UCSD-AML1 (cell line): ENCODE data around the gene ZNF438.
A peak's percentile ranks its signal among the peaks of the same experiment; 100 is the strongest.
"Not testable (repeated sequence)": the region's sequence is repeated elsewhere in the genome, so short reads cannot be mapped to it uniquely, and the experiment has no call there.

ENCODE experiments used
- DNase-seq: peaks from one replicate; lab custom pipeline; 2025; ENCODE audit not compliant: unreplicated experiment; lab: John Stamatoyannopoulos, UW

Gene ZNF438, protein sequence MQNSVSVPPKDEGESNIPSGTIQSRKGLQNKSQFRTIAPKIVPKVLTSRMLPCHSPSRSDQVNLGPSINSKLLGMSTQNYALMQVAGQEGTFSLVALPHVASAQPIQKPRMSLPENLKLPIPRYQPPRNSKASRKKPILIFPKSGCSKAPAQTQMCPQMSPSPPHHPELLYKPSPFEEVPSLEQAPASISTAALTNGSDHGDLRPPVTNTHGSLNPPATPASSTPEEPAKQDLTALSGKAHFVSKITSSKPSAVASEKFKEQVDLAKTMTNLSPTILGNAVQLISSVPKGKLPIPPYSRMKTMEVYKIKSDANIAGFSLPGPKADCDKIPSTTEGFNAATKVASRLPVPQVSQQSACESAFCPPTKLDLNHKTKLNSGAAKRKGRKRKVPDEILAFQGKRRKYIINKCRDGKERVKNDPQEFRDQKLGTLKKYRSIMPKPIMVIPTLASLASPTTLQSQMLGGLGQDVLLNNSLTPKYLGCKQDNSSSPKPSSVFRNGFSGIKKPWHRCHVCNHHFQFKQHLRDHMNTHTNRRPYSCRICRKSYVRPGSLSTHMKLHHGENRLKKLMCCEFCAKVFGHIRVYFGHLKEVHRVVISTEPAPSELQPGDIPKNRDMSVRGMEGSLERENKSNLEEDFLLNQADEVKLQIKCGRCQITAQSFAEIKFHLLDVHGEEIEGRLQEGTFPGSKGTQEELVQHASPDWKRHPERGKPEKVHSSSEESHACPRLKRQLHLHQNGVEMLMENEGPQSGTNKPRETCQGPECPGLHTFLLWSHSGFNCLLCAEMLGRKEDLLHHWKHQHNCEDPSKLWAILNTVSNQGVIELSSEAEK

DNA sequence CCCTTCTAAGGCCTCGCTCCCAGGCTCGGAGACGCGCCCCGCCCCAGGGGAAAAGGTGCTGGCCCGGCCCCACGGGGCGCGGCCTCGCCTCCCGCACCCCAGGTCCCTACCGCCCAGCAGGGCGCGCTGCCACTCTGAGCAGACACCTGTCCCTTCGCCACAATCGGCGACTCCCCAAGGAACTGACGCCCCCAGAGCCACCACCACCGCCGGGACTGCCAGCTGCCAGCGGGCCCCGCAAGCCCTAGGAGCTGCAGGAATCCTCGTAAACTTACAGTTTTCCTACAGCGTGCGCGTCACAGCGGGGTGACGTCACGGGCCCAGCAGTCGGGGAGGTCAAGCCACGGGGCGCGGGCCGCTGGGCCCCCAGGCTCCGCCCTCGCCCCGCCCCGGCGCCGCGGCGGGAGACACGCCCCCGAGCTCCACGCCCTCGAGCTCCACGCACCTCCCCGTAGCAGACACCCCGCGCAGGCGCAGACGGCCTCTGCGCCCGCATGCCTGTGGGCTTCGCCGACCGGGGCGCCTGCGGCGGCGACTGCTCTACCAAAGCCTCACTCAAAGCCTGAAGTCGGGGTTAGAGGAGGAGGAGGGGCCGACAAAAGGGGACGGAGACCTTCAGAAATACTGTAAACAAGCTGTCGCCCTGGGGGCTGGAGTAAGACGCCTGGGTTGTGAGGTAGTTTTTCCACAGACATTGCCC lies at the start of gene ZNF438:
TSS of gene ZNF438 (minus strand) at position 308 of the 700 bp plus-strand sequence. CDS start 154,831 bp downstream, outside the sequence.
- DNase-seq, result peak; percentile 97

DNA sequence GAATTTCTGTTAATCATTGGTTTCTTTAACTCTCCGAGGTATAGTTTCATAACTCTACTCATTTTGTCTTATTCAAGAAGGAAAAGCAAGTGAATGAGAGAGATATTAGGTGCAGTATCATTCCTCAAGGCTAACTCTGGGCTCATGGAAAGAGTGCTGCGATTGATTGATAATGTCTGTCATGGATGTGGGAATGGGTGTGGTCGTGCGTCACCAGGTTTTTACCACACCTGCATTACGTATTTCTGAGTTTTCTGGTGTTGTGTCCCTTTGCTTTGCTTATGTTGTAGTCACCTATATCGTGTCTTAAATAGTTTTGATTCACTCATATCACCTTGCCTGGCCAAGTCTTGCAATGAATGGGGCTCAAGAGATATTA lies 44.9 kb upstream of the ZNF438 start:
- DNase-seq, result no peak

DNA sequence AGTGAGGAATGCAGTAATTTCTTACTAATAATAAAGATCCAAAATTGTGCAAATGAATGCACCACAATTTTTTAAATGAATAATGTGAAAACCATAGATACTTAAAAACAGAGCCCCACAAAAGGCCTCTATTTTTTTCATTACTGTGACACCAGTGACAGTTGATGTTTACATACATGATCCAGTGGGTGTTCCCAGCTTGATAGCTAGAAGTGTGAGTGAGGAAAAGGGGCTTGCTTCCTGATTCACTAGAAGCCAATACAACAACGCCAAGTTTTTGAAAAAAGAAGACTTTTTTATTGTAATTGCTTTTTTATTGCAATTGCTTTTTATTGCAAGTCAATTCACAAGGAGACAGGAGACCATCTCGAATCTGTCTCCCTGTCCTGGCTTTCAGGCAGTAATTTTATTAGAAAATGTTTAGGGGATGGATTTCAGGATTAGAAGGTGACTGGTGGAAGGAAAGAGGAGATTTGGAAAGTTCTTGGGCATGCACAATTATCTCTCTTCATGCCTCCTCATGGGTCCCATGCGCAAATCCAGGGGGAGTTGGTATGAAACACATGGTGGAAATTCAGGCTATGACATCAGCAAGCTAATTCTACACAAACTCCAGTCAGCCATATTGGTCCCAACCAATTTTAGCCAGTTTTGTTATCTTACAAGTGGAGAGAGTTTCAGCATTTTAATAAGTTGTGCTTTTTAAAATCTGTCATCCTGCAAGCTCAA lies 44.4 kb upstream of the ZNF438 start:
- no peak for DNase-seq

- no peak for DNase-seq
Measured at GRCh38 chr10:31075434-31075833, 43.8 kb upstream of the ZNF438 start.

DNA sequence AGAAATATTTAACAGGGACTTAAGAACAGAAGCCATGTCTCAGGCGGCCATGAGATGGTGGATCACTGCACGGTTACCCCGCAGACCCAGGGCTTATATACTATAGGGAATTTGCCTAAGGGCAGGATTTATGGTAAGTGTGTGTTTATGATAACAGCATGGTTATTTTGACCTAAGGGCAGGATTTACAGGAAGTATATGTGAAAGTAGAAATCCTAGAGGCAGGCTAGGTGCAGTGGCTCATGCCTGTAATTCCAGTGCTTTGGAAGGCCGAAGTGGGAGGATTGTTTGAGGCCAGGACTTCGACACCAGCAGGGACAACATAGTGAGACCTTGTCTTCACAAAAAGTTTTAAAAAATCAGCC lies 43.0 kb upstream of the ZNF438 start:
- no peak for DNase-seq

DNA sequence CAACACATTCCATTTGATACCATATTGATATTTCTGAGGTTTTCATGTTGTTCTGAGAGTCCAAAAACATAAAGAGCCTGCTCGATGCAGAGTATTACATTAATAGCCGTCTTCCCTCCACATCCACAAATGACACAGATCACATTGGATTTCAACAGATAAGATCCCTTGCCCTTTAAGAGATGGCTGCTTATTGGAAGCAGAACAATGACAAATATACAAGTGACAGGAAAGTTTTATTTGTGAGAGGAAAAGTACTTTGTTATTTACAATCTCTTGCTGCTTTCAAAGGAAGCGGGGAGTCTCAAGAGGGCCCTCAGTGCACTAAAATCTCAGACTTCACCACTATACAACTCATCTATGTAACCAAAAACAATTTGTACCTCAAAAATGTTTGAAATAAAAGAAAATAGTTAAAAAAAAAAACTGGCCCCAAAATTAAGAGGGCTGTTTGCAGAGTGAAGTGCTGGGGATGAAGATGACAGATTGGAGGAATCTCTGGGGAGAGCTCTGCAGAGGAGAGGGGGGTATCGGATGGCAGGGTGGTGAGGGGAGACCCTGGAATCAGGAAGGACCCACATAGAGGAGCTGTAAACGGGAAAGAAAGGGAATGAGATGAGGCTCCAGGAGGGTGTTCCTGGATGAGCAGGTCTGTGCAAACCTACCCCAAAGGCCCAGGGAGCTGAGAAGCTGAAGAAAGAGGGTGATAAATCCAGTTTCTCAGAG lies 42.5 kb upstream of the ZNF438 start:
- DNase-seq, result no peak

- no peak for DNase-seq
Measured at GRCh38 chr10:31073211-31073610, 41.5 kb upstream of the ZNF438 start.

- no peak for DNase-seq
Measured at GRCh38 chr10:31072451-31072850, 40.8 kb upstream of the ZNF438 start.

GRCh38 chr10:31071232-31072005 lies 39.8 kb upstream of the ZNF438 start:
- DNase-seq, result no peak

DNA sequence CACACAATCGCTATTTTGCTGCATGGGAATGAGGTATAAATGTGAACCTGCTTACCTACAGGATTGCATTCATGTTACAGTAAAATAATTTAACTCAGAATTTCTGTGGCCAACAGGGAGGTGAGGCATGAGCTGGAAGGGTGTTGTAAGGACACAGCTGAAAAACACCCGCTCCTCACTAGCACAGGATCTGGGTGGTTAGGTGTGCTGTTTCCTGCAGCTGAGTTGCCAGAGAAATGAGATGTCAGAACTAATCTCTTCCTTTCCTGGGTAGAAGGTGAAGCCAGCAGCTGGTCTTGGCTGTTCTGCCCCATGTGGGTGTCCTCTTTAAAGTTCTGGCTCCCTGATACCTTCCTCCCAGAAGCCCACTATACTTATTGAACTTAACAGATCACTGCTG lies 39.0 kb upstream of the ZNF438 start:
- peak; percentile 18 for DNase-seq

- DNase-seq, result no peak
Measured at GRCh38 chr10:31070025-31070424, 38.4 kb upstream of the ZNF438 start.

GRCh38 chr10:31069411-31069810 lies 37.7 kb upstream of the ZNF438 start:
- DNase-seq, result no peak

- no peak for DNase-seq
Measured at GRCh38 chr10:31064348-31064747, 32.7 kb upstream of the ZNF438 start.

- no peak for DNase-seq
Measured at GRCh38 chr10:31063841-31064240, 32.2 kb upstream of the ZNF438 start.

- DNase-seq, result no peak
Measured at GRCh38 chr10:31062856-31063255, 31.2 kb upstream of the ZNF438 start.

GRCh38 chr10:31061941-31062340 lies 30.3 kb upstream of the ZNF438 start:
- no peak for DNase-seq

- DNase-seq, result no peak
Measured at GRCh38 chr10:31058795-31059703, 27.4 kb upstream of the ZNF438 start.

- DNase-seq, result not testable (repeated sequence)
Measured at GRCh38 chr10:31056678-31057077, 25.0 kb upstream of the ZNF438 start.
